Measurements from ENCODE around the gene PPP4C.

Gene PPP4C

DNA sequence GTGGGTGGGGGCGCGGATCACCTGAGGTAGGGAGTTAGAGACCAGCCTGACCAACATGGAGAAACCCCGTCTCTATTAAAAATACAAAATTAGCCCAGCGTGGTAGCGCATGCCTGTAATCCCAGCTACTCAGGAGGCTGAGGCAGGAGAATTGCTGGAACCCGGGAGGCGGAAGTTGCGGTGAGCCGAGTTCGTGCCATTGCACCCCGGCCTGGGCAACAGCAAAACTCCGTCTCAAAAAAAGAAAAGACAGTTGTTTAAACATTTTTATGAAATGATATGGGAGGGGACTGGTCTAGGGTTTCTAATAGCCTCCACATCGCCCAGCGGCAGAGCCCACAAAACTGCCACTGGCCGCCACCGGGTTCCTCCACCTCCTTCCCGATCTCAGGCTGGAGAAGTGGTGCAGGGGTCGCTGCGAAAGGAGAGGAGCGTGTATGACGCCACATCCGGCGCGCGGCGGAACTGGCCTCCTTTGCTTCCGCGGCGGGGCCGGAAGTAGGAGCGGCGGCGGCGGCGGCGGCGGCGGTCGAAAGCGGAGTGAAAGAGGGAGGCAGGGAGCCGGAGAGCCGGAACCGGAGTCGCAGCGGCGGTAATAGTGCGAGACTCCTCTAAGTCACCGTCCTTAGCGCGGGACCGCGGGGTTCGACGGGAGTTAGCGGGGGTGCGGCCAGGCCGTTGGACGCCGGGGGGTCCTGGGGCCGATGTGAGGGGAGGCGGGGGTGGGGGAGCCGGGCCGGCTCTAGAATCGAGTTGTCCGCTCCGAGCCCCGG, at the start of gene PPP4C:
Gene PPP4C, plus strand, starts transcription at position 492 of the 773 bp plus-strand sequence. CDS start 384 bp downstream, outside the sequence.
- H3K4me3 ChIP-seq (ENCODE audit: low read length): peak within 1 kb of the TSS; percentile 90
- TF ChIP-seq, protein P1, sequence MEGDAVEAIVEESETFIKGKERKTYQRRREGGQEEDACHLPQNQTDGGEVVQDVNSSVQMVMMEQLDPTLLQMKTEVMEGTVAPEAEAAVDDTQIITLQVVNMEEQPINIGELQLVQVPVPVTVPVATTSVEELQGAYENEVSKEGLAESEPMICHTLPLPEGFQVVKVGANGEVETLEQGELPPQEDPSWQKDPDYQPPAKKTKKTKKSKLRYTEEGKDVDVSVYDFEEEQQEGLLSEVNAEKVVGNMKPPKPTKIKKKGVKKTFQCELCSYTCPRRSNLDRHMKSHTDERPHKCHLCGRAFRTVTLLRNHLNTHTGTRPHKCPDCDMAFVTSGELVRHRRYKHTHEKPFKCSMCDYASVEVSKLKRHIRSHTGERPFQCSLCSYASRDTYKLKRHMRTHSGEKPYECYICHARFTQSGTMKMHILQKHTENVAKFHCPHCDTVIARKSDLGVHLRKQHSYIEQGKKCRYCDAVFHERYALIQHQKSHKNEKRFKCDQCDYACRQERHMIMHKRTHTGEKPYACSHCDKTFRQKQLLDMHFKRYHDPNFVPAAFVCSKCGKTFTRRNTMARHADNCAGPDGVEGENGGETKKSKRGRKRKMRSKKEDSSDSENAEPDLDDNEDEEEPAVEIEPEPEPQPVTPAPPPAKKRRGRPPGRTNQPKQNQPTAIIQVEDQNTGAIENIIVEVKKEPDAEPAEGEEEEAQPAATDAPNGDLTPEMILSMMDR (IDR thresholded peaks at IDR 0.05; ENCODE audit: insufficient read depth, low read depth, low read length, missing control alignments): no peak
- peak; percentile 91 for DNase-seq (ENCODE audit: low read depth)

DNA sequence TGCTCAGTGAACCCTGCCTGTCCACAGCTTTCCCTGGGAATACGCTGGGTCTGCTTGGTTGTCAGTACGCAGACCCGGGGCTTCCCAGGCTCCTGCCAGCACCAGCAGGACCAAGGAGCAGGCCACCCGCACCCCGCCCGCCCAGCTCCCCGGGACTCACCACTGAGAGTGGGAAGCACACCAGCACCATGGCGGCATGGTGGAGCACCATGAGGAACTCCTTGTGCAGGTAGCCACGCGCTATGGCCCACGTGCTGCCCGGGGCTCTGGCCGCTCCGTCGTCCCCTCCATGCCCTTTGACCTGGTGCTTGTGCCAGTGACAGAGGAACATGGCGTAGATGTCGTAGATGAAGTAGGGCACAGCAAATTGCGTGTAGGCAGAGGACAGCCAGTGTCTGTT, 49.3 kb upstream of the PPP4C start:
- H3K4me3 ChIP-seq (ENCODE audit: low read length): no peak overlapping the region
- no peak for DNase-seq (ENCODE audit: low read depth)
- TF ChIP-seq, protein P1 (IDR thresholded peaks at IDR 0.05; ENCODE audit: insufficient read depth, low read depth, low read length, missing control alignments): no peak

DNA sequence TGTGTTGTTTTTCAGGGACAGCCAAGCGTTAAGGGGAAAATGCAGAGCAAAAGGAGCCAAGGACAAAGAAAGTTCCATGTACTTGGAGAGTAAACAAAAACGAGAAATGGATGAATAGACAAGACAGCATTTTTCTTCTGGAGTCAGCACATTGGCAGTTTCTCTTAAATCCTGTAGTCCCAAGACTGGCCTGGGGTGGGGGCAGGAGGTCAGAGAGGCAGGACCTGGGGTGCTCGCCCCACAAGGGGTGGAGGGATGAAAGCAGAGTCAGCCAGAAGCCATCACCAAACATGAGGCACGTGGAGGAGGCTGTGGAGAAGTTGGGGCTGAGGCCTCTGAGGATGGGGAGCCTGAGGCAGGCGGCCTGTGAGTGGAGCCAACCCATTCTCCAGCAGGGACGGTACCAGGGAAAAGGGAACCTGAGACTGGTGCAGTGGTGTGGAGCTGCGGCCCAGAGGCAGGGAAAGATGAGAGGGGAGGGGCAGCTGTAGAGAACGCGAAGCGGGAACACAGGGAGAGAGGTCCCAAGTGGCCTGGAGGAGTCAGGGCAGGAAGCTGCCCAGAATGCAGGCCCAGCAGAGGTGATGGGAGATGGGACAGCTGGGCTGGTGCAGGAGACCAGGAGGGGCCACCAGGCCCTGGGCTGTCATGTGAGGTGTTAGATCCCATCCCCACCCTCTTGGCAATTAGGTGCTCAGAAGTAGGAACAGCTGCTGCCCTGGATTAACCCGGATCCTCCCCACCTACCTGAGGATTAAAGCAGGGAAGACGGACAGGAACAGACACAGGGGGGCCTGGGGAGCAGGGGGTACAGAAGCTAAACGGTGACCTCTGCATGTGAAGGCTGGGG, 48.0 kb upstream of the PPP4C start:
- TF ChIP-seq, protein P1 (IDR thresholded peaks at IDR 0.05; ENCODE audit: insufficient read depth, low read depth, low read length, missing control alignments): no peak
- no peak overlapping the region for H3K4me3 ChIP-seq (ENCODE audit: low read length)
- DNase-seq (ENCODE audit: low read depth): no peak

DNA sequence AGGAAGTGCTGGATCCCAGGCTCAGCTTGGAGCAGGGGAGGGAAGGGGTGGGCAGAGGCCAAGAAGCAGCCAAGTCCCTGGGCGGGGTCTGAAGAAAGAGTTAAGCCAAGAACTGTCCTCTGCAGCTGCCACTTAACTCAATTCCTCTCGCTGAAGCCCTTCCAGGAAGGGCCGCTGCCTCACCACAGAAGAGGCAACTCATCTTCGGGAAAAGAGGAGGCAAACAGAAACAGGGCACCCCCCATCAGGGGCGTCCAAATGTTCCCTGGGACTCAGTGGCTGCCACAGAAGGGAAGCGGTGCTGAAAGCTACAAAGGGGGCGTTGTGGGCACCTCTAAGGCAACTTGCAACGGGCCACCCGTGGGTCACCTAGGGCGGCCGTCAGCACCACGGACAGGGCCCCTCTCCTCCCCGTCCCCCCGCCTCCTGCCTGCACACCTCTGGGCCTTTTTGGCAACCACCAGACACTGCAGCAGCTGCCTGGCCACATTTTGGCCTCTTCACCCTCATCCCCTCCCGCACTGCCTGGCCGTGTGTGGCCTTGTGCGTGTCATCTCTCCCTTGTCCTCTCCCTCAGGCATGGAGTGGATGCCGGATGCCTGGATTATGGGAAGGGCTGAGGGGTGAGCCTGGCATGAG, 47.2 kb upstream of the PPP4C start:
- peak; percentile 29 for DNase-seq (ENCODE audit: low read depth)
- TF ChIP-seq, protein P1 (IDR thresholded peaks at IDR 0.05; ENCODE audit: insufficient read depth, low read depth, low read length, missing control alignments): no peak
- H3K4me3 ChIP-seq (ENCODE audit: low read length): no peak overlapping the region

DNA sequence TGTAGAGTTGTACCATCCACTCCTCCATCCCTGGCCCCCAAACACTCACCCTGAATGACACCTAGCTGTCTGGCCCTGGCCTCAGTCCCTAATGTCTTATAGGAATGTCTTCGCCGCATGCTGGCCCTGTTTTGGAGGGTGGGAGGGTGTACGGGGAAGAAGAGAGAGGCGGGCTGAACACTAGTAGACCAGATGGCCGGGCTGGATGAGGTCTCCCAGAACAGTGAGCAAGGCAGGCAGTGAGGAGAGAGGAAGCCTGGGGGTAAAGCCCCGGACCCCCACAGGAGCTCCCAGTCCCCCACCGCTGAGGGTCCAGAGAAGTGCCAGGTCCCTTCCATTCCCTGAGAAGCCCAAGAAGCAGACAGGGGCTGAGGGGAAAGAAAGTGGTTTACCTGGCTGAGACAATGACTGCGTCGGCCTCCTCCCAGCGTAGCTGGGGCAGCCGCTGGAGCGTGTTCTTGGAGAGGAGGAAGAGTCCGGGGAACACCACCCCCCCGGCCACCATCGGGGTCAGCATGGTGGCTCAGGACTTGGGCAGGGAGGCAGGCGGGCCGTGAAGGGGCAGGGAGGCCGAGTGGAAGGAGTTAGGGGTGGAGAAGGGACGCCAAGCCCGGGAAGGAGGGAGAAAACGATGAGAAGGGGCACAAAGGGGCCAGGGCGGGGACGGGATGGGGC, 45.6 kb upstream of the PPP4C start:
- no peak for DNase-seq (ENCODE audit: low read depth)
- no peak overlapping the region for H3K4me3 ChIP-seq (ENCODE audit: low read length)
- TF ChIP-seq, protein P1 (IDR thresholded peaks at IDR 0.05; ENCODE audit: insufficient read depth, low read depth, low read length, missing control alignments): no peak

DNA sequence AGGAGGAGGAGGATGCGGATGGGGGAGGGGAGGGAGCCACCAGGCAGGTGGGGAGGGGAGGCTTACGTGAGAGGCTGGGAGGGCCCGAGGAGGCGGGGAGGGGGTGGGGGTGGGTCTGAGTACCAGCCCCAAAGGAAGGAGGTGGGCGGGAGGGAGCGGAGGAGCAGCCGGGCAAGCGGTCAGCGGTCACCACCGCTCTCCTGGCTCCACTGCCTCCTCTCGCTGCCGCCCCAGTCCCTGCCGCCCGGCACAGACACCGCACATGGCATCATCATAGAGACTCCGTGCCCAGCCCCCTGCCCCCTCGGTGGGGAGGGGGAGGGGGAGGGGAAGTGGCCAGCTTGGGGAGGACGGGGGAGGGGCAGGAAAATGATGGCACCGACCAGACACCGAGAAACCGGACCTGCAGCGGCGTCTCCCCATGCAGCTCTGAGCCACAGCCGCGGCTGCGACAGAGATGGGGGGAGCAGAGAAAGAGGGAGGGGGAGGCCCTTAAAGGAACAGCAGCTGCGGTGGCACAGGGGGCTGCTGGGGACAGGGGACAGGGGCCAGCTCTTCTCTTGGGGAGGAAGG, 44.9 kb upstream of the PPP4C start, which contains the start of gene TLCD3B:
Gene TLCD3B, minus strand, starts transcription at position 431 of the 573 bp plus-strand sequence. CDS start 744 bp downstream, outside the sequence.
- no peak for DNase-seq (ENCODE audit: low read depth)
- H3K4me3 ChIP-seq (ENCODE audit: low read length): no peak within 1 kb of the TSS
- TF ChIP-seq, protein P1 (IDR thresholded peaks at IDR 0.05; ENCODE audit: insufficient read depth, low read depth, low read length, missing control alignments): no peak

All from epithelial cell of esophagus (primary cell).